HG03521 (cell line): Measurements from ENCODE around the gene PHOX2B.

Experiments used
- ATAC-seq: cut with Tn5 transposase; IDR thresholded peaks from one replicate; pipeline ENCODE4 v1.9.1; 2021; ENCODE audit warnings: mild to moderate bottlenecking, moderate library complexity; ENCODE audit not compliant: unreplicated experiment

The PHOX2B gene

GRCh38 chr4:41748571-41749475 lies at the start of gene PHOX2B:
PHOX2B (minus strand) TSS chr4:41748725; CDS start chr4:41748610, 115 bp downstream.
- ATAC-seq = no peak

GRCh38 chr4:41797260-41797659 lies 48.7 kb upstream of the PHOX2B start:
- ATAC-seq = no peak

- no peak for ATAC-seq
These were observed 48.2 kb upstream of the PHOX2B start for GRCh38 chr4:41796545-41797210.

- ATAC-seq = no peak
These were observed 47.4 kb upstream of the PHOX2B start for GRCh38 chr4:41795796-41796385.

GRCh38 chr4:41792166-41792565 lies 43.6 kb upstream of the PHOX2B start:
- ATAC-seq = no peak

GRCh38 chr4:41791557-41791956 lies 43.0 kb upstream of the PHOX2B start:
- ATAC-seq = no peak

- ATAC-seq = no peak
These were observed 39.4 kb upstream of the PHOX2B start for GRCh38 chr4:41787931-41788330.

- ATAC-seq = no peak
These were observed 37.1 kb upstream of the PHOX2B start for GRCh38 chr4:41785665-41786064.

- no peak for ATAC-seq
These were observed 35.9 kb upstream of the PHOX2B start for GRCh38 chr4:41784191-41784979.

GRCh38 chr4:41776466-41776865 lies 27.9 kb upstream of the PHOX2B start:
- ATAC-seq = no peak

GRCh38 chr4:41763729-41764128 lies 15.2 kb upstream of the PHOX2B start:
- no peak for ATAC-seq

- ATAC-seq = no peak
These were observed 10.4 kb upstream of the PHOX2B start for GRCh38 chr4:41758884-41759283.

- no peak for ATAC-seq
These were observed 9.1 kb upstream of the PHOX2B start for GRCh38 chr4:41757521-41758156.

GRCh38 chr4:41753942-41754341 lies 5.4 kb upstream of the PHOX2B start:
- no peak for ATAC-seq

GRCh38 chr4:41752081-41752836 lies 3.7 kb upstream of the PHOX2B start:
- ATAC-seq = no peak

- no peak for ATAC-seq
These were observed 3.0 kb upstream of the PHOX2B start for GRCh38 chr4:41751449-41752061.

GRCh38 chr4:41750626-41751448 lies 2.3 kb upstream of the PHOX2B start:
- ATAC-seq = no peak

- no peak for ATAC-seq
These were observed 1.6 kb upstream of the PHOX2B start for GRCh38 chr4:41750121-41750625.
